Measurements from ENCODE around the gene ZC3H7A.

The ZC3H7A gene

GRCh38 chr16:11748404-11749254 lies 48.4 kb downstream of the ZC3H7A start:
- Histone ChIP-seq H3K27me3 (ENCODE audit: control insufficient read depth, insufficient read depth, low read length) (no peaks in the 10 kb centered on the region), H3K36me3 (ENCODE audit: control insufficient read depth, insufficient read depth, low read length) (peaks cover 12% of the 10 kb centered on the region), H3K4me1 (ENCODE audit: control insufficient read depth, insufficient read depth, low read length) (no peaks in the 10 kb centered on the region), H3K4me3 (ENCODE audit: low read length) (no peak overlapping the region), H3K9me3 (ENCODE audit: control insufficient read depth, insufficient read depth, low read length) (no peaks in the 10 kb centered on the region), H3K27ac (ENCODE audit: low read length) (no peak overlapping the region)
- WGBS (ENCODE audit: insufficient coverage, insufficient read length), result no CpG with 5 or more reads among the region's 13 CpGs
- no peak for DNase-seq (ENCODE audit: low read depth, low spot score)

GRCh38 chr16:11747949-11748403 lies 49.1 kb downstream of the ZC3H7A start:
- no peak overlapping the region for H3K4me3 ChIP-seq (ENCODE audit: low read length)
- WGBS (ENCODE audit: insufficient coverage, insufficient read length), result no CpG with 5 or more reads among the region's 7 CpGs
- no peak overlapping the region for H3K27ac ChIP-seq (ENCODE audit: low read length)
- no peaks in the 10 kb centered on the region for H3K4me1 ChIP-seq (ENCODE audit: control insufficient read depth, insufficient read depth, low read length)
- H3K27me3 ChIP-seq (ENCODE audit: control insufficient read depth, insufficient read depth, low read length), result no peaks in the 10 kb centered on the region
- no peak for DNase-seq (ENCODE audit: low read depth, low spot score)
- H3K36me3 ChIP-seq (ENCODE audit: control insufficient read depth, insufficient read depth, low read length), result peaks cover 10% of the 10 kb centered on the region
- no peaks in the 10 kb centered on the region for H3K9me3 ChIP-seq (ENCODE audit: control insufficient read depth, insufficient read depth, low read length)

GRCh38 chr16:11744075-11744470 lies 53.0 kb downstream of the ZC3H7A start:
- no CpG with 5 or more reads among the region's 5 CpGs for WGBS (ENCODE audit: insufficient coverage, insufficient read length)

GRCh38 chr16:11743308-11744074 lies 53.6 kb downstream of the ZC3H7A start:
- H3K27me3 ChIP-seq (ENCODE audit: control insufficient read depth, insufficient read depth, low read length), result no peaks in the 10 kb centered on the region
- H3K36me3 ChIP-seq (ENCODE audit: control insufficient read depth, insufficient read depth, low read length), result no peaks in the 10 kb centered on the region
- H3K9me3 ChIP-seq (ENCODE audit: control insufficient read depth, insufficient read depth, low read length), result no peaks in the 10 kb centered on the region
- H3K4me1 ChIP-seq (ENCODE audit: control insufficient read depth, insufficient read depth, low read length), result no peaks in the 10 kb centered on the region
- WGBS (ENCODE audit: insufficient coverage, insufficient read length), result no CpG with 5 or more reads among the region's 21 CpGs
- DNase-seq (ENCODE audit: low read depth, low spot score), result no peak
- H3K4me3 ChIP-seq (ENCODE audit: low read length), result peak overlapping the region; percentile 89; the same call in 1 of the 2 replicates
- no peak overlapping the region for H3K27ac ChIP-seq (ENCODE audit: low read length)

More at GRCh38 chr16:11744075-11744470, 53.0 kb downstream of the ZC3H7A start:
- Histone ChIP-seq H3K4me1 (ENCODE audit: control insufficient read depth, insufficient read depth, low read length) (no peaks in the 10 kb centered on the region), H3K9me3 (ENCODE audit: control insufficient read depth, insufficient read depth, low read length) (no peaks in the 10 kb centered on the region), H3K27me3 (ENCODE audit: control insufficient read depth, insufficient read depth, low read length) (no peaks in the 10 kb centered on the region), H3K36me3 (ENCODE audit: control insufficient read depth, insufficient read depth, low read length) (no peaks in the 10 kb centered on the region), H3K27ac (ENCODE audit: low read length) (no peak overlapping the region), H3K4me3 (ENCODE audit: low read length) (no peak overlapping the region)
- no peak for DNase-seq (ENCODE audit: low read depth, low spot score)

- no peaks in the 10 kb centered on the region for H3K36me3 ChIP-seq (ENCODE audit: control insufficient read depth, insufficient read depth, low read length)
- no CpG with 5 or more reads among the region's 96 CpGs for WGBS (ENCODE audit: insufficient coverage, insufficient read length)
- H3K4me3 ChIP-seq (ENCODE audit: low read length), result peak within 1 kb of the TSS; percentile 89
- no peaks in the 10 kb centered on the region for H3K9me3 ChIP-seq (ENCODE audit: control insufficient read depth, insufficient read depth, low read length)
- no peak within 1 kb of the TSS for H3K27ac ChIP-seq (ENCODE audit: low read length)
- no peaks in the 10 kb centered on the region for H3K4me1 ChIP-seq (ENCODE audit: control insufficient read depth, insufficient read depth, low read length)
- H3K27me3 ChIP-seq (ENCODE audit: control insufficient read depth, insufficient read depth, low read length), result no peaks in the 10 kb centered on the region
- peak; percentile 93 for DNase-seq (ENCODE audit: low read depth, low spot score)
Measured at GRCh38 chr16:11742536-11743307, 54.3 kb downstream of the ZC3H7A start, which contains the start of gene TXNDC11. Gene TXNDC11, minus strand, starts transcription at chr16:11742857. Its CDS starts 127 bp downstream, at chr16:11742730.

GRCh38 chr16:11742093-11742535 lies 54.9 kb downstream of the ZC3H7A start:
- H3K4me1 ChIP-seq (ENCODE audit: control insufficient read depth, insufficient read depth, low read length), result no peaks in the 10 kb centered on the region
- H3K27me3 ChIP-seq (ENCODE audit: control insufficient read depth, insufficient read depth, low read length), result no peaks in the 10 kb centered on the region
- H3K36me3 ChIP-seq (ENCODE audit: control insufficient read depth, insufficient read depth, low read length), result no peaks in the 10 kb centered on the region
- H3K27ac ChIP-seq (ENCODE audit: low read length), result no peak overlapping the region
- H3K4me3 ChIP-seq (ENCODE audit: low read length), result peak overlapping the region; percentile 89
- H3K9me3 ChIP-seq (ENCODE audit: control insufficient read depth, insufficient read depth, low read length), result no peaks in the 10 kb centered on the region
- WGBS (ENCODE audit: insufficient coverage, insufficient read length), result no CpG with 5 or more reads among the region's 37 CpGs
- DNase-seq (ENCODE audit: low read depth, low spot score), result no peak

- Histone ChIP-seq H3K36me3 (ENCODE audit: control insufficient read depth, insufficient read depth, low read length) (peaks cover 2% of the 10 kb centered on the region; the same call in 1 of the 2 replicates), H3K9me3 (ENCODE audit: control insufficient read depth, insufficient read depth, low read length) (no peaks in the 10 kb centered on the region), H3K27ac (ENCODE audit: low read length) (no peak overlapping the region), H3K4me1 (ENCODE audit: control insufficient read depth, insufficient read depth, low read length) (no peaks in the 10 kb centered on the region), H3K4me3 (ENCODE audit: low read length) (no peak overlapping the region), H3K27me3 (ENCODE audit: control insufficient read depth, insufficient read depth, low read length) (no peaks in the 10 kb centered on the region)
- WGBS (ENCODE audit: insufficient coverage, insufficient read length), result no CpG with 5 or more reads among the region's 3 CpGs
- no peak for DNase-seq (ENCODE audit: low read depth, low spot score)
Measured at GRCh38 chr16:11740567-11740966, 56.5 kb downstream of the ZC3H7A start.

- Histone ChIP-seq H3K4me3 (ENCODE audit: low read length) (no peak overlapping the region), H3K36me3 (ENCODE audit: control insufficient read depth, insufficient read depth, low read length) (peaks cover 3% of the 10 kb centered on the region), H3K27ac (ENCODE audit: low read length) (no peak overlapping the region), H3K27me3 (ENCODE audit: control insufficient read depth, insufficient read depth, low read length) (no peaks in the 10 kb centered on the region), H3K4me1 (ENCODE audit: control insufficient read depth, insufficient read depth, low read length) (no peaks in the 10 kb centered on the region), H3K9me3 (ENCODE audit: control insufficient read depth, insufficient read depth, low read length) (no peaks in the 10 kb centered on the region)
- WGBS (ENCODE audit: insufficient coverage, insufficient read length), result no CpG with 5 or more reads among the region's 15 CpGs
- no peak for DNase-seq (ENCODE audit: low read depth, low spot score)
Measured at GRCh38 chr16:11738742-11739544, 58.1 kb downstream of the ZC3H7A start.

GRCh38 chr16:11737713-11738112 lies 59.3 kb downstream of the ZC3H7A start:
- H3K4me3 ChIP-seq (ENCODE audit: low read length), result no peak overlapping the region
- H3K4me1 ChIP-seq (ENCODE audit: control insufficient read depth, insufficient read depth, low read length), result no peaks in the 10 kb centered on the region
- no CpG with 5 or more reads among the region's 8 CpGs for WGBS (ENCODE audit: insufficient coverage, insufficient read length)
- DNase-seq (ENCODE audit: low read depth, low spot score), result no peak
- H3K27ac ChIP-seq (ENCODE audit: low read length), result no peak overlapping the region
- peaks cover 3% of the 10 kb centered on the region for H3K36me3 ChIP-seq (ENCODE audit: control insufficient read depth, insufficient read depth, low read length)
- H3K27me3 ChIP-seq (ENCODE audit: control insufficient read depth, insufficient read depth, low read length), result no peaks in the 10 kb centered on the region
- no peaks in the 10 kb centered on the region for H3K9me3 ChIP-seq (ENCODE audit: control insufficient read depth, insufficient read depth, low read length)
